Stimulated activated naive CD8-positive, alpha-beta T cell treated with anti-CD3 and anti-CD28 coated beads, Interleukin-15, amount 100 ng/mL, for 72 hours (primary cell): ENCODE data around the gene AKIP1.

Experiments
- ATAC-seq: fragments of 150-1000 bp; cut with Tn5 transposase; 2 replicates; pipeline ENCODE4 v1.10.0; 2021; ENCODE audit warnings: mild to moderate bottlenecking, moderate library complexity
- DNase-seq, 2 donors: peaks; one replicate each; pipeline ENCODE4 v3.0.0; 2021 to 2022
- H3K27ac Mint-ChIP-seq, 2 donors: one replicate each; pipeline ENCODE4 v1.8.0; 2022; ENCODE audit warnings: mild to moderate bottlenecking in 2 of 2, mixed read lengths in 2 of 2, moderate library complexity in 2 of 2
- H3K27me3 Mint-ChIP-seq: one replicate; pipeline ENCODE4 v1.8.0; 2022; ENCODE audit warnings: mixed read lengths
- H3K4me1 Mint-ChIP-seq: one replicate; pipeline ENCODE4 v1.8.0; 2022; ENCODE audit warnings: mild to moderate bottlenecking, mixed read lengths
- H3K4me3 Mint-ChIP-seq, 2 donors: one replicate each; pipeline ENCODE4 v1.8.0; 2022; ENCODE audit warnings: mild to moderate bottlenecking in 2 of 2, mixed read lengths in 2 of 2, moderate library complexity in 1 of 2
- H3K9me3 Mint-ChIP-seq, 2 donors: one replicate each; pipeline ENCODE4 v1.8.0; 2022; ENCODE audit warnings: mixed read lengths in 2 of 2

AKIP1 gene

GRCh38 chr11:8964324-8965320, 53.6 kb downstream of the AKIP1 start, which contains the start of gene TMEM9B:
Gene TMEM9B (minus strand): TSS chr11:8964442. CDS start chr11:8964313, 129 bp downstream.
- ATAC-seq (peak; percentile 89), DNase-seq (peak; percentile 82 to 87)
- Mint-ChIP-seq H3K9me3 (no peaks in the 10 kb centered on the region), H3K4me1 (peaks cover 38% of the 10 kb centered on the region), H3K4me3 (peak within 1 kb of the TSS; percentile 93 to 94), H3K27ac (peak within 1 kb of the TSS; percentile 99), H3K27me3 (no peaks in the 10 kb centered on the region)

GRCh38 chr11:8967184-8967583, 56.2 kb downstream of the AKIP1 start:
- Mint-ChIP-seq H3K27ac (peak overlapping the region in 1 of 2 donors; percentile 47), H3K4me3 (no peak overlapping the region), H3K27me3 (no peaks in the 10 kb centered on the region), H3K4me1 (peaks cover 30% of the 10 kb centered on the region), H3K9me3 (no peaks in the 10 kb centered on the region)
- DNase-seq (no peak), ATAC-seq (no peak)
